Pancreas (tissue), 10 donors: Measurements from ENCODE around the gene TRAPPC3. TPM values are rescaled to one million over a fixed set of nuclear protein-coding genes. Genes with fewer than 3 reads are reported as not detected.

Experiments used
- ATAC-seq, 4 donors: fragments of 200-7000 bp; cut with Tn5 transposase; one replicate each; pipeline versions ENCODE4 v1.8.0 to v1.9.1; 2020; ENCODE audit warnings: mild to moderate bottlenecking in 4 of 4, moderate library complexity in 4 of 4
- DNase-seq, 6 donors: peaks; one replicate each; pipeline ENCODE4 v3.0.0-alpha.2; 2020
- FAIRE-seq: peaks from 2 replicates; lab custom pipeline; 2012; peaks lifted over from hg19 to GRCh38; lab: Jason Lieb, UNC
- H3K27ac ChIP-seq, 4 donors: fragments of 200-600 bp; sonication (generic); 1 replicate in 3 of 4; 2 replicates in 1 of 4; pipeline versions ENCODE4 v1.5.0 to v1.8.0; 2020
- H3K27me3 ChIP-seq, 4 donors: fragments of 200-600 bp; one replicate each; pipeline ENCODE4 v1.8.0; 2021
- H3K36me3 ChIP-seq, 3 donors: fragments of 200-600 bp; sonication (generic) in 1 of 3; one replicate each; pipeline versions ENCODE4 v1.5.0 to v1.8.0; 2020 to 2021
- H3K4me1 ChIP-seq, 3 donors: fragments of 200-600 bp; one replicate each; pipeline ENCODE4 v1.8.0; 2021
- H3K4me3 ChIP-seq, 4 donors: fragments of 200-600 bp; sonication (generic) in 2 of 4; one replicate each; pipeline versions ENCODE4 v1.5.0 to v1.8.0; 2020 to 2021
- H3K9me3 ChIP-seq, 4 donors: fragments of 200-600 bp; one replicate each; pipeline ENCODE4 v1.8.0; 2021
- CTCF ChIP-seq, 4 donors: fragments of 200-600 bp; sonication (generic) in 3 of 4; IDR thresholded peaks; one replicate each; pipeline versions ENCODE4 v1.5.0 to v1.8.0; 2021; ENCODE audit warnings: antibody characterized with exemption in 4 of 4
- WGBS, 2 donors: extraction: QIAGEN DNeasy Blood & Tissue Kit; methylation state at CpG; one replicate each; pipeline ENCODE4 v1.1.7; 2013; 5-methylcytosine and 5-hydroxymethylcytosine counted together
- intact Hi-C, 3 donors: fragments of 100-400 bp; cut with DNase I; formaldehyde crosslinking; loops; one replicate each; pipeline versions ENCODE4 v1.11.1 to v1.14.2; 2022
- polyA plus RNA-seq, 2 donors: library from polyadenylated mRNA; stranded (reverse); fragments of 200-250 nt; gene quantifications; one replicate each; pipeline ENCODE4 v1.2.3, GENCODE V29; 2013
- total RNA-seq, 6 donors: library from RNA; stranded (reverse); fragmentation: NEBNext Ultra II Directional in 4 of 6; extraction: Animal tissue kit (Norgen Biotek cat#: 25700) in 4 of 6; gene quantifications; one replicate each; pipeline versions ENCODE4 v1.2.1 to v1.2.4, GENCODE V29; 2021 to 2023
- donor health status: healthy with polysubstance abuse.
- donor health status: DM: no; HTN: no; CAD: no; lungs with moderate emphysema.
- donor health status: DM: no; HTN: no; CAD: no.
- donor health status: control.
- donor health status: control.
- donor health status: Bipolar disorder and iron deficiency.
- donor health status: DM: yes; HTN: yes; CAD: no.
- donor health status: DM: no; HTN: no; CAD: no.
- donor health status: DM: no; HTN: no; CAD: no.
- donor health status: DM: yes; HTN: yes; CAD: no.

TRAPPC3 gene
- total and polyA plus RNA-seq, 8 donors = 21.8 to 41.5 (median 27.0) TPM

- FAIRE-seq = no peak
- peaks cover 0 to 3% (median 0%) of the 10 kb centered on the region in 3 donors for H3K36me3 ChIP-seq
- no peak for ATAC-seq
- intact Hi-C loops = loop anchor here in 1 of 3 donors (10.0 kb wide), 1 partner anchor 88 kb away; no protein-coding TSS in a partner anchor
- no peak overlapping the region for H3K4me3 ChIP-seq
- DNase-seq = no peak
- 64 to 74% methylated on average over 2 of the region's 2 CpGs for WGBS, 2 donors
- no peak for TF ChIP-seq CTCF (IDR thresholded peaks at IDR 0.05)
- no peaks in the 10 kb centered on the region for H3K4me1 ChIP-seq
- H3K9me3 ChIP-seq = no peaks in the 10 kb centered on the region
- no peak overlapping the region for H3K27ac ChIP-seq
- no peaks in the 10 kb centered on the region for H3K27me3 ChIP-seq
Measured at GRCh38 chr1:36182734-36183133, 33.4 kb upstream of the TRAPPC3 start.

GRCh38 chr1:36179220-36179600, 29.9 kb upstream of the TRAPPC3 start:
- Histone ChIP-seq H3K4me3 (peak overlapping the region in 1 of 4 donors; percentile 43), H3K27ac (no peak overlapping the region), H3K9me3 (no peaks in the 10 kb centered on the region), H3K36me3 (peaks cover 0 to 15% (median 0%) of the 10 kb centered on the region in 3 donors), H3K27me3 (no peaks in the 10 kb centered on the region), H3K4me1 (peaks cover 0 to 11% (median 9%) of the 10 kb centered on the region in 3 donors)
- intact Hi-C loops = no loop called here
- TF ChIP-seq CTCF (IDR thresholded peaks at IDR 0.05) = no peak
- 66 to 71% methylated on average over 19 of the region's 19 CpGs for WGBS, 2 donors
- DNase-seq (peak in 2 of 6 donors; percentile 42 to 69), FAIRE-seq (no peak), ATAC-seq (peak in 1 of 4 donors; percentile 1)

- 45 to 49% methylated on average over 61 to 62 of the region's 62 CpGs for WGBS, 2 donors
- H3K36me3 ChIP-seq = peaks cover 0 to 15% (median 3%) of the 10 kb centered on the region in 3 donors
- peak overlapping the region; percentile 39 to 62 (median 51) for H3K27ac ChIP-seq
- H3K9me3 ChIP-seq = no peaks in the 10 kb centered on the region
- FAIRE-seq (no peak), ATAC-seq (peak; percentile 85 to 91 (median 90)), DNase-seq (peak; percentile 79 to 93 (median 87))
- peaks cover 0 to 11% (median 9%) of the 10 kb centered on the region in 3 donors for H3K4me1 ChIP-seq
- H3K4me3 ChIP-seq = peak overlapping the region; percentile 15 to 43 (median 28)
- intact Hi-C loops = no loop called here
- H3K27me3 ChIP-seq = no peaks in the 10 kb centered on the region
- TF ChIP-seq CTCF (IDR thresholded peaks at IDR 0.05) = no peak
Measured at GRCh38 chr1:36178471-36179219, 29.4 kb upstream of the TRAPPC3 start.

- no peaks in the 10 kb centered on the region for H3K27me3 ChIP-seq
- H3K4me3 ChIP-seq = peak overlapping the region in 3 of 4 donors; percentile 15 to 43 (median 29)
- ATAC-seq (peak; percentile 2 to 7 (median 3)), DNase-seq (peak in 1 of 6 donors; percentile 42), FAIRE-seq (no peak)
- intact Hi-C loops = no loop called here
- peak overlapping the region; percentile 39 to 62 (median 51) for H3K27ac ChIP-seq
- H3K4me1 ChIP-seq = peaks cover 0 to 11% (median 9%) of the 10 kb centered on the region in 3 donors
- H3K9me3 ChIP-seq = no peaks in the 10 kb centered on the region
- WGBS, 2 donors = 73 to 83% methylated on average over 32 to 33 of the region's 33 CpGs
- TF ChIP-seq CTCF (IDR thresholded peaks at IDR 0.05) = no peak
- H3K36me3 ChIP-seq = peaks cover 0 to 17% (median 4%) of the 10 kb centered on the region in 3 donors
Measured at GRCh38 chr1:36177589-36178431, 28.5 kb upstream of the TRAPPC3 start.
